Measurements from ENCODE around the gene KCNA5.

DNA sequence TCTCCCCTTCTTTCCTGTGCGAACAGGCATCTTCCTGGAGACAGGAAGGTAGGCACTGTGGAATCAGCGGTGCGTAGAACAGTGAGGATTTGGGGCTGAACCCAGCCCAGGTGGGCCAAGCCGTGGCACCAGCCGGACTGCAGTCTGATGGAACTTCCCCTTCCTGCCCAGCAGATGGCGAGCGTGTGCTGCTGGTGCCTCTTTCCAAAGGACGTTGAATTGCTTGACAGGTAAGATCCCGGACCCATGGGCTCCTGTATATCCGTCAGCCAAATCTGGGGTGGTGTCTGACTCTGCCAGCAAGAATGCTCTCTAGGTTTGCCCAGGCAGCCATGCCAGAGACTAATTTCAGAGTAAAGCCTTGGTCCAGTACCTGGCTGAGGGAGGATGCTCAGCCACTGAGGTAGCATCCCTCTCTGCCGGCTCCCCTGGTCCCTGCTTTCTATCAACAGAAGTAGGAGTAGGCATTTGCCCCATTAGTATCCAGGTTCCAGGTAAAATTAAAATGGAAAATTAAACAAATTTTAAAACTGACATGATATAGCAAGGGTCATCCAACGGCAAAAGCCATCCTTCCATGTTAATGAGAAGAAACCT is 21.1 kb upstream of the KCNA5 start:
- TF ChIP-seq CTCF (optimal IDR thresholded peaks at IDR 0.05 in 1 of 3, IDR thresholded peaks at IDR 0.05 in 1 of 3, conservative IDR thresholded peaks at IDR 0.05 in 1 of 3; ENCODE audit: extremely low read depth in 1 of 3, insufficient read depth in 2 of 3, low read length in 3 of 3) (peak; percentile 88 to 97 (median 94)), EZH2 (IDR thresholded peaks at IDR 0.05; ENCODE audit: low read length) (no peak)

All from keratinocyte (primary cell).